RWPE1 (cell line): ENCODE results near the gene CDH12.

Experiments
- CTCF ChIA-PET: fragments of 350-600 bp; sonication (Branson Sonifier 250); formaldehyde crosslinking; extraction: SDS; loops from one replicate; lab custom pipeline; 2021; lab: Yijun Ruan, JAX
- POLR2A ChIA-PET: fragments of 400-600 bp; formaldehyde crosslinking; extraction: SDS; loops from one replicate; lab custom pipeline; 2020; ENCODE audit warnings: antibody characterized with exemption; ENCODE audit not compliant: low non-redundant PET; lab: Yijun Ruan, JAX
- DNase-seq: peaks from one replicate; pipeline ENCODE4 v3.0.0; 2012; ENCODE audit warnings: low spot score
- H3K27ac ChIP-seq: fragments of 450-650 bp; 2 replicates; pipeline ENCODE4 v1.5.1; 2017
- CTCF ChIP-seq: fragments of 450-650 bp; conservative IDR thresholded peaks from 2 replicates; pipeline ENCODE4 v1.5.1; 2017; ENCODE audit warnings: low read depth, mild to moderate bottlenecking

Gene CDH12

DNA sequence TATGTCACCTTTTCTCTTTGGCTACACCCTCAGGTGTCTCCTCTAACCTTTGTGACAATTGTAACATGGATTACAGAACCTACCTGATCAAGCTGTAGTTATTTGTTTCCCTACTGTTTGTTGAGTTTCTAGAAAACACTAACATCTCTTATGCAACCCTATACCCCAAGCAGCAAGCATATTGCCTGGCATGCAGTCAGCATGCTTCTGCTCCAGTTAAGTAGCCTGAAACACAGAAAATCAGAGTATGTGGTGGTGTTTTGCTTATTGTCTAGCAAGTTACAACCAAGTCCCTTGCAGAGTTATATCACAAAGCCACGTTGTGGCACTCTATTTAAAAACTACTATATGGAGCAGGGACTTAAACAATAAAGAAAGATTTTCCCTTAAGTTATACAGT, 131.1 kb downstream of the CDH12 start:
- H3K27ac ChIP-seq, result no peak overlapping the region
- no peak for TF ChIP-seq CTCF
- ChIA-PET CTCF (no interaction called here), POLR2A (no interaction called here)
- no peak for DNase-seq

- POLR2A ChIA-PET, result no interaction called here
- no peak overlapping the region for H3K27ac ChIP-seq
- CTCF ChIA-PET, result no interaction called here
- DNase-seq, result no peak
- TF ChIP-seq CTCF, result no peak
Observed at GRCh38 chr5:22719842-22720241, 133.3 kb downstream of the CDH12 start.

GRCh38 chr5:22710660-22711059, 142.5 kb downstream of the CDH12 start:
- no peak for TF ChIP-seq CTCF
- POLR2A ChIA-PET, result no interaction called here
- CTCF ChIA-PET, result no interaction called here
- DNase-seq, result no peak
- H3K27ac ChIP-seq, result no peak overlapping the region

DNA sequence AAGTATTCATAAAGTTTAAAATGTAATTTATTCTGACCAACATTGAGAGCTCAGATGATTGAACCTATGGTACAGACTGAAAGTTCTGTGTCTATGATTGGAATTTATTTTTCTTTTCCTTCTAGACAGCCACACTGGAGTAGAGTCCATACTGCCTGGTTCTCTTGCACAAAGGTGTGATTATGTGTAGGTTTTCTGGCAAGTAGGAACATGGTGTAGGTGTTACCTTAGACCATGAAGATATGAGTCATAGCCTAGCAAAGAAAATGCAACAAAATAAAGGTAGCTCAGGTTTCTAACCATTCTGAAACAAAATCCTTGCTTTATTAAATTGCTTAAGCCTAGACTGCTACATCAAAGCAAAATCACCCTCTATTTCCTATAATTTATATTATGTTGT, 143.4 kb downstream of the CDH12 start:
- DNase-seq, result peak; percentile 46
- ChIA-PET POLR2A (no interaction called here), CTCF (no interaction called here)
- no peak for TF ChIP-seq CTCF
- H3K27ac ChIP-seq, result no peak overlapping the region

DNA sequence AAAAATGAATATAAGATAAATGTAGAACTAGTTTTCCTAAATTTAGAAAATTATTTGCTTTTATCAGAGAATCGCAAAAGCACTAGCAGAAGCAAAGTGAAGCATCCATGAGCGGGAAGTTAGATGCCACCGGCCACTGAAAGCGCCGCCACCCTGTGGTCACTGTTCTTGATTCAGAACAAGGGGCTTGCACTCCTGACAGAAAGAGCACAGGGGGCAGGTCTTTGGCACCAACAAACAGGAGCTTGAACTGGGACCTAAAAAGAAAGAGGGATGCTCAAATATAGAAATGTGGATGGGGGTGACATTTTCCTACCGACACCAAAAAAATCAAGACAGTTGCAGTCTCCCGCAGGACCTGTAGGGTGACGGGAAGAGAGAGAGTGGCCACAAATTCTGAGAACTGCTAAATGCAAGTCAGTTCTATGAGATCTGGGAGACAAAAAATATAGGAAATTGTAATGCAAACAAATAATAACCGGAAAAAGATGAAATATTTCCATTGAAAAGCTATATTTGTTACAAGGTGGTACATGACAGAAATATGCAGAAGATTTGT, 144.3 kb downstream of the CDH12 start:
- no peak overlapping the region for H3K27ac ChIP-seq
- no peak for TF ChIP-seq CTCF
- ChIA-PET POLR2A (no interaction called here), CTCF (no interaction called here)
- DNase-seq, result no peak

GRCh38 chr5:22706901-22707300, 146.2 kb downstream of the CDH12 start:
- DNase-seq, result no peak
- no peak for TF ChIP-seq CTCF
- POLR2A ChIA-PET, result no interaction called here
- no peak overlapping the region for H3K27ac ChIP-seq
- CTCF ChIA-PET, result no interaction called here

GRCh38 chr5:22699319-22699718, 153.8 kb downstream of the CDH12 start:
- H3K27ac ChIP-seq, result no peak overlapping the region
- TF ChIP-seq CTCF, result no peak
- no peak for DNase-seq
- POLR2A ChIA-PET, result no interaction called here
- CTCF ChIA-PET, result no interaction called here
